NOMO-1 (cell line): ENCODE measurements around the gene KCNH4.
"Not testable (repeated sequence)": the region's sequence is repeated elsewhere in the genome, so short reads cannot be mapped to it uniquely, and the experiment has no call there.

Source experiments
- DNase-seq, 2 experiments: peaks; one replicate each; lab custom pipeline; 2025; ENCODE audit not compliant: unreplicated experiment in 2 of 2; lab: John Stamatoyannopoulos, UW

The KCNH4 gene

DNA sequence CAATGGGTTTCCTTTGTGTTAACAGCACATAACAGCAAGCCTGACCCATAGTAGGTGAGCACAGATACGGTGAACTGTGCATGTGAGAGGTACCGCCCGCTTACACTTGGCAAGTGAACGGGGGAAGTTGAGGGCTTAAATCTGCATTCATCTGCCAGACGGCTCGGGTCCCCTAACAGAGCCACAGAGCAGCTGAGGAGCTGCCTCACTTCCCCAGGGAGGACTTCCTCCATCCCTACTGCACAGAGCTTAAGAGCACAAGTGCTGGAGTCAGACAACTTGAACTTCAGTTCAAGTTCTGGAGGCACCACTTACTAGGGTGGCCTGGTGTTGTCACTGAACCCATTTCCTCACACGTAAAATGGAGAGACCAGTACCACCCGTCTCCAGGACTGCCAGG, 39.6 kb downstream of the KCNH4 start:
- no peak for DNase-seq

DNA sequence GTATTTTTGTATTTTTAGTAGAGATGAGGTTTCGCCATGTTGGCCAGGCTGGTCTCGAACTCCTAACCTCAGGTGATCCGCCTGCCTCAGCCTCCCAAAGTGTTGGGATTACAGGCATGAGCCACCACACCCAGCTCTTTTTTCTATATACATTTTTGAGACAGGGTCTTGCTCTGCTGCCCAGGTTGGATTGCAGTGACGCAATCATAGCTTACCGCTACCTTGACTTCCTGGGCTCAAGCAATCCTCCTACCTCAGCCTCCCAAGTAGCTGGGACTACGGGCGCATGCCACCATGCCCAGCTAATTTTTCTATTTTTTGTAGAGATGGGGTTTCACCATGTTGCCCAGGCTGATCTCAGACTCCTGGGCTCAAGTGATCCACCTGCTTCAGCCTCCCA, 40.3 kb downstream of the KCNH4 start:
- DNase-seq: not testable (repeated sequence)

DNA sequence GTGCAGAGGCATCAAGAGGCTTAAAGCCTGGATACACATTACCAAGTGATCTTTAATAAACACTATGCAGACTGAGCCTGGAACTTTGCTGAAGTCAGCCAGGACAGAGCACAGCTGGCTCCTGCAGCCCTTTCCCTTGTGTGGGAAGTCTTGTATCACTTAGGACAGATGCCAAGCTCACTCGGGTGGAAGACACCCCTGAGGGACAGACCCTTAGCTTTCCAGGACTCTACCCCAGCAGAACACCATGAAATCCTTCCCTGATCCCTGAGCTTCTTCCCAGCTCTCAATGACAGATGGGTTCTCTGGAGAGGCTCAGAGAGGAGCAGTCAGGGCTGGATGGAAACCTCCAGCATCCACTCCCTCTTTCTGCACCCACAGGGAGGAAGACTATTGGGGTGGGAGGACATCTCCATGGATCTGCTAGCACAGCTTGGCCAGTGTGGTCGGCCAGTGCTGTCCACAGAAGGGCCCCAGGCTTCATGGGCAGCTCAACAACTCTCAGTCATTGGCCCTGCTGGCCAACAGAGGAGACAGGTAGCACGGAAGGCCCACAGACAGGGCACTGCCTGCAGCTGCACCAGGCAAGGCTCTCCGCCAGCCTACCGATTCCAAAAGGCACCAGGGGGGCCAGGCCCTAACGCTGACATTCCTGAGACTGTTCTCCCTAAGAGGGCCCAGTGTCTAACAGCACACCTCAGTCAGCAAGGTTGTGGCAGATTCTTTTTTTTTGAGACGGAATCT, 42.0 kb downstream of the KCNH4 start:
- no peak for DNase-seq

- no peak for DNase-seq
Measured at GRCh38 chr17:42136654-42137051, 44.3 kb downstream of the KCNH4 start.

GRCh38 chr17:42135664-42136653, 45.0 kb downstream of the KCNH4 start:
- peak; percentile 26 to 65 for DNase-seq

GRCh38 chr17:42135151-42135550, 45.8 kb downstream of the KCNH4 start:
- no peak for DNase-seq

DNA sequence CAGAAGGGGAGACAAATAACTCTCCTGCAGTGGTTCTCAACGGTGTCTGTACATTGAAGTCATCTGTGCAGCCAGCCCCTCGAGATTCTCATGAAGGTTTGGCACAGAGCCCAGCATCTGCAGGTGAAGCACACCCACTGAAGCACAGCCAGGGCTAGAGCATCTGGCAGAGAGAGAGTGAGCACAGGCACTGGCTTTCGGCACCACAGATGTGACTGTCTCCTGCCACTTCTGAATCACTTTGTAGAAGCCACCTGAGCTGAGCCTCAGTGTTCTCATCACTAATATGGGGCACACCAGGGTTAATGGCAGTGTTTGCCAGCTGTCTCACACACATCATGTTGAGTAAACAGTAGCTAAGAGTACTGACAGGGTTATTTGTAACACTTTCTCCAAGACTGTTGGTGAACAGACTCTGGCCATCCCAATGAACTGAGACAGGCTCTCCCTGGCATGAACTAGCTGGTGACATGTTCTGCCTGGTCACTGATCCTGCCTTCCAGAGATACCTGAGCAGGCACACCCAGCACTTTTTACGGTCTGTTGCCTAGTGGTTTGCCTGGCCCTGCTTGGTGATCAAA, 47.4 kb downstream of the KCNH4 start:
- DNase-seq: no peak

- DNase-seq: peak; percentile 51 to 60
Measured at GRCh38 chr17:42132941-42133340, 48.0 kb downstream of the KCNH4 start.

GRCh38 chr17:42131981-42132432, 48.9 kb downstream of the KCNH4 start:
- peak in 1 of 2 experiments; percentile 11 for DNase-seq

- no peak for DNase-seq
Measured at GRCh38 chr17:42131232-42131631, 49.7 kb downstream of the KCNH4 start.

DNA sequence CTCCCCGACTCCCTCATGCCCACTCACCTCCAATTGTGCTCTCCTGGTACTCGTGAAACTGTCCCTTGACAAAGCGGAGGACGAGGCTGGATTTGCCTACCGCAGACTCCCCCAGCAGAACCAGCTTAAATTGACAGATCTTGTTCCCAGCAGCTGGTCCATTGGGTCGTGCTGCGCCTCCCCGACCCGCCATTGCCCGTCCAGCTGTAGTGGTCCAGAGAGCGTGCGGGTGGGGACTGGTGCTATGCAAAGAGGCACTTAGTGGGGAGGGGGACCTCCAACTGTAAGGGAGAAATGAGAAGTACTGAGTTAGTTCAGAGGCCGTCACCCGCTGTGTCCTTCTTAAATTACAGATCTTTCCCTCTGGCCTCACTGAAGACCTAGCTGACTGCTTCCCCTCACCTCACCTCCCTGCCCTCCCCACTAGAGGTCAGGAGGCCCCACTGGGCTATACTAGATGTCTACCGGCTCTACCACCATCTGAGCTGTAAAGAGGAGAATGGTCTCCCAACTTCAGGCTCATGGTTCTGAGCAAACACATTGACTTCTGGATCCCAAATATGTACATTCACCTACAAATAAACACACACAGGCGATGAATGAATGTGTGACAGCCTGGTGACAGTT, 50.5 kb downstream of the KCNH4 start:
- no peak for DNase-seq

DNA sequence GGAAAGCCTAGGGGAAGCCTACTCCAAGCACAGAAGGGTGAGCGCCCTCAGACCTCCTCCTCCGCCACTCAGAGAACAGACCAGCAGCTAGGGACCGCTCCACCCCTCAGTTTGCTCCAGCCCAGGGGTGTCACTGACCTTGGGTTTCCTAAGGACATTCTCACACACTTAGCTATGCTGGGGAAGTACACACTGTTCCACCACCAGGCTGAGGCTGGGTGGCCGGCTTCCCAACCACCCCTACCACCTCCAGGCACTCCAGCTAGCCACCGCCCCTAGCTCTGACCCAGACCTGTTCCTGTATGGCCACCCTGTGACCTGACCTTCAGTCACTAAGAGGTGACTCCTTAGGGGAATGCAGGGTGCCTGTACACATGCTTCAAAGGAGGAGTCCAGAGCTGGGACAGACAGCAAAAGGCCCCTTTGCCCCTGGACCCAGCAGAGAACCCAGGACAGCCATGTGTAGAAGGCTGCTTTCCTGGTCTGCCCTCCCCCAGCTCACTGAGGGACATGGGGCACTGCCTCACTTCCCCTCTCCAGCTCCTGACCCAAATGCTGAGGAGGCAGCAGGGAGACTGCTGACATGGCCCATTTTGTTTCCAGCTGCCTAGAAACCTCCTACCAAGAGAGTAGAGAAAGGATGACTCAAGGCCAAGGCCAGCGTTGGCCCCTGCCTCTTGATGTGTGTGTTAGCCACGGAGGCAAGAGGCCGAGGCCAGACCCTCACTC, 51.7 kb downstream of the KCNH4 start:
- DNase-seq: no peak

GRCh38 chr17:42127414-42127813, 53.5 kb downstream of the KCNH4 start:
- DNase-seq: no peak

DNA sequence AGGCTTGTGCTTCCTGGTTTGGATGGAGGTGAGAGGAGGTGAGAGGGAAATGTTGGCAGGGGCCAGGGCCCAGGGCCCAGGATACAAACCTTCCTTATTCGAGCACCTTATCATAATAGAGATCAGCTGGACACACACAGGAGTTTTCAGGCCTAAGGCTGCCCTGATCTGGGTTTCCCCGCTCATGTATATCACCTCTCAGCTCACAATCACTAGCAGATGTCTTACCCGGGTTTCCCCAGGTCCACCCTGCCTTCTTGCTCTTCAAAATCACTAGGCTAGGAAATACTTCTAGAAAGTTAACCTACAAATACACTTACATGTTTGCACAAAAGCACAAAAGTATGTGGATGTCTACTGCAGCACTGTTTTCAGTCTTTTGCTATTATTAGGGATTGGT, 54.1 kb downstream of the KCNH4 start:
- DNase-seq: no peak

- no peak for DNase-seq
Measured at GRCh38 chr17:42125565-42125964, 55.4 kb downstream of the KCNH4 start.

- DNase-seq: no peak
Measured at GRCh38 chr17:42124256-42124655, 56.7 kb downstream of the KCNH4 start.

DNA sequence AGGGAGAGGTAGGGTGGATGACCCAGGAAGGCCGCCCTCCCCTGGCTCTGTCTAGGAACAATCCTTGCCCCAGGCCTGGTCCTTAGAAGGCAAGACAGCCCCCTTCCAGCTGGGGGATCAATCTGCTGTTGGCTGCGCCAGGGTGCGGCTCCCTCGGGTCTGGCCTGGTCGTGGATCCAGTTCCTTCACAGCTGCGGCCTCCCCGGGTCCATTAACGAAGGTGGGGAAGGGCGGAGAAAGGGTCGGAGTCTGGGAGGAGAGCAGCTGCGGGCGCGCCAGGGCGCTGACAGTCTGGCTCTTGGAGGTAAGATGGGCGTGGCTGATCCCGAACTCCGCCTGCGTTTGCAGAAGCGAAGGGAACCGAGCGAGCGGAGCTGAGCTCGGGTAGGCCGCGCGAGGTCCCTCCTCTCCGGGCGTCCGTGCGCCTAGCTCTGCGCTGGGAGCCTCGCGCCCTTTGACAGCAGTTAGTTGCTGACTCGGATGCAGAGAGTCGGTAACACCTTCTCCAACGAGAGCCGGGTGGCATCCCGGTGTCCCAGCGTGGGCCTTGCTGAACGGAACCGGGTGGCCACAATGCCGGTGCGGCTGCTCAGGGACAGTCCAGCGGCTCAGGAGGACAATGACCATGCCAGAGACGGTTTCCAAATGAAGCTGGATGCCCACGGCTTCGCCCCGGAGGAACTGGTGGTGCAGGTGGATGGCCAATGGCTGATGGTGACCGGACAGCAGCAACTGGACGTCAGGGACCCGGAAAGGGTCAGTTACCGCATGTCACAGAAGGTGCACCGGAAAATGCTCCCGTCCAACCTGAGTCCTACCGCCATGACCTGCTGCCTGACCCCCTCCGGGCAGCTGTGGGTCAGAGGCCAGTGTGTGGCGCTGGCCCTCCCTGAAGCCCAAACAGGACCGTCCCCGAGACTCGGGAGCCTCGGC, 58.3 kb downstream of the KCNH4 start, which contains the start of gene HSPB9:
Gene HSPB9, plus strand, starts transcription at position 434 of the 933 bp plus-strand sequence. Its CDS starts 47 bp downstream, at position 481.
- DNase-seq: no peak

DNA sequence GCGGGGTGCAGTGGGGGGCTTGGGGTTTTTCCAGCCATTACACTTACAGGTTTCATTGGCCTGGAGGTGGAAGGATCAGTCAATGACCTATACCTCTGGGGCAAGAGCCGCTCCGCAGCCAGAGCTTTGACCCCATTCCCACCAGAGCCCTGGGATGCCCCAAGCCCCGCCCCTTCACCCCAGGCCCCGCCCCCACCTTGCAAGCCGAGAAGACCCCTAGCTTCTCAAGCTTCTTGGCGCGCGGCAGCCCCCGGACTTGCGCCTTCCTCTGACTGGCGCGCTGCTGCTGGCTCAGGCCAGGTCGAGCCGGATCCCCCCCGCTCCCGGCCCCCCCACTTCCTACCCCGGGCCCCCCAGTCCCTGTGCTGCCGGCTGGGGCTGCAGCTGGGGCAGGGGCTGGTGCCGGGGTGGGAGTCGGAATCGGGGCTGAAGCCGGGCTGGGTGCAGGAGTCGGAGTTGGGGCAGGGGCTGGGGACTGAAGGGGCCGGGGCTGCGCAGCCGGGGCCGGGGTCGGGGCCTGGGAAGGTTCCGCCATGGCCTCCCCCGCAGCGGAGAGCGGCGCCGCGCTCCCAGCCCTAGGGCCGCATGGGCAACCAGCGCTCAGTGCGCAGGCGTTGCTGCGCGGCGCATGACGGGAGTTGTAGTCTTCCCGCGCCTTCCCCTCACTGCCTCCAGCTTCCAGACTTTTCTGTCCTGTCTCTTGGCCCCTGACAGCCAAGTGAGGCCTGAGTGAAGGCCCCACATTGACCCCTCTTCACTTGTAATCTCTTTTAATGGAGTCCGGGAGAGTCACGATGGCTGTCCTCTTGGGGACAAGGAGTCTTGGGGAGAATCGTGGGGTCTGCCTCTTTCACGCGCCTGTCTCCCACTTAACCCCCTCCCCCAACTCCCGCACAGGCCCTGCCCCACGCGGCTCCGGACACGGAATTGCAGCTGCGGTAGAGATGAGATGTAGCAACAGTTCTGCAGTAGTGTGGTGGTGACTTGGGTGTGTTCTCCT, 59.9 kb downstream of the KCNH4 start, which contains the start of gene KAT2A:
Gene KAT2A, minus strand, starts transcription at position 598 of the 1,000 bp plus-strand sequence. Its CDS starts 63 bp downstream, at position 535.
- peak; percentile 65 to 68 for DNase-seq
